Lower leg skin (tissue), 4 donors: ENCODE results near the gene FGGY. TPM values are rescaled to one million over a fixed set of nuclear protein-coding genes. Genes with fewer than 3 reads are reported as not detected.

ENCODE experiments used
- DNase-seq, 2 donors: peaks; one replicate each; pipeline ENCODE4 v3.0.0-alpha.2; 2019; ENCODE audit warnings: low spot score in 2 of 2
- H3K4me3 ChIP-seq: fragments of 200-600 bp; sonication (generic); 2 replicates; pipeline ENCODE4 v1.5.1; 2017; ENCODE audit warnings: mild to moderate bottlenecking, low read depth; ENCODE audit not compliant: poor library complexity, severe bottlenecking
- CTCF ChIP-seq, 3 donors: fragments of 450-650 bp; IDR thresholded peaks; one replicate each; pipeline ENCODE4 v1.5.1; 2016; ENCODE audit warnings: antibody characterized with exemption in 3 of 3, mild to moderate bottlenecking in 3 of 3, moderate library complexity in 2 of 3
- POLR2A ChIP-seq, 2 donors: fragments of 450-650 bp; IDR thresholded peaks; one replicate each; pipeline ENCODE4 v1.6.1; 2016 to 2017; ENCODE audit warnings: antibody characterized with exemption in 2 of 2, mild to moderate bottlenecking in 1 of 2, moderate library complexity in 1 of 2
- WGBS, 2 donors: methylation state at CpG; one replicate each; pipeline ENCODE4 v1.1.5; 2018; 5-methylcytosine and 5-hydroxymethylcytosine counted together
- intact Hi-C: fragments of 100-400 bp; cut with DNase I; formaldehyde crosslinking; loops from one replicate; pipeline ENCODE4 v1.15.0; 2023; ENCODE audit warnings: low total_unique reads
- total RNA-seq, 4 donors: library from RNA; depleted of rRNA; stranded (reverse); fragments of >200 nt; gene quantifications; one replicate each; pipeline ENCODE4 v1.1.0, GENCODE V29; 2016

Gene FGGY
- total RNA-seq, 4 donors from 2014 or later = 10.0 to 29.5 (median 17.5) TPM

- 87 to 89% methylated on average over 1 of the region's 1 CpG for WGBS, 2 donors
Measured at GRCh38 chr1:59359325-59359724, 62.4 kb downstream of the FGGY start.

GRCh38 chr1:59360170-59360569 lies 63.3 kb downstream of the FGGY start:
- TF ChIP-seq CTCF (IDR thresholded peaks at IDR 0.05) (no peak), POLR2A (IDR thresholded peaks at IDR 0.05) (no peak)
- peak in 1 of 2 donors; percentile 43 for DNase-seq
- H3K4me3 ChIP-seq = no peak overlapping the region
- 45 to 46% methylated on average over 4 of the region's 4 CpGs for WGBS, 2 donors
- intact Hi-C loops = no loop called here

More at GRCh38 chr1:59359325-59359724, 62.4 kb downstream of the FGGY start:
- TF ChIP-seq POLR2A (IDR thresholded peaks at IDR 0.05) (no peak), CTCF (IDR thresholded peaks at IDR 0.05) (no peak)
- DNase-seq = no peak
- intact Hi-C loops = no loop called here
- H3K4me3 ChIP-seq = no peak overlapping the region

- no peak overlapping the region for H3K4me3 ChIP-seq
- DNase-seq = no peak
- intact Hi-C loops = no loop called here
- 84 to 95% methylated on average over 2 of the region's 2 CpGs for WGBS, 2 donors
- TF ChIP-seq POLR2A (IDR thresholded peaks at IDR 0.05) (no peak), CTCF (IDR thresholded peaks at IDR 0.05) (no peak)
Measured at GRCh38 chr1:59360729-59361128, 63.8 kb downstream of the FGGY start.

GRCh38 chr1:59361766-59362165 lies 64.9 kb downstream of the FGGY start:
- no peak for TF ChIP-seq CTCF (IDR thresholded peaks at IDR 0.05)
- TF ChIP-seq POLR2A (IDR thresholded peaks at IDR 0.05) = no peak
- intact Hi-C loops = no loop called here
- H3K4me3 ChIP-seq = no peak overlapping the region
- DNase-seq = no peak
- 94 to 96% methylated on average over 8 of the region's 8 CpGs for WGBS, 2 donors

- H3K4me3 ChIP-seq = no peak overlapping the region
- WGBS, 2 donors = 93 to 95% methylated on average over 2 of the region's 2 CpGs
- TF ChIP-seq POLR2A (IDR thresholded peaks at IDR 0.05) = no peak
- intact Hi-C loops = no loop called here
- DNase-seq = no peak
Measured at GRCh38 chr1:59364037-59364436, 67.1 kb downstream of the FGGY start.

- intact Hi-C loops = no loop called here
- DNase-seq = no peak
- no peak overlapping the region for H3K4me3 ChIP-seq
- TF ChIP-seq POLR2A (IDR thresholded peaks at IDR 0.05) (no peak), CTCF (IDR thresholded peaks at IDR 0.05) (no peak)
- 81 to 88% methylated on average over 5 of the region's 5 CpGs for WGBS, 2 donors
Measured at GRCh38 chr1:59366346-59366745, 69.5 kb downstream of the FGGY start.
